NCI-H146 treated with DMSO at 0.1 percent for 48 hours (cell line): ENCODE results near the gene TNFAIP3.
"Not testable (repeated sequence)": the region's sequence is repeated elsewhere in the genome, so short reads cannot be mapped to it uniquely, and the experiment has no call there.

ENCODE experiments used
- DNase-seq: peaks from one replicate; lab custom pipeline; 2025; ENCODE audit not compliant: unreplicated experiment; lab: John Stamatoyannopoulos, UW

The TNFAIP3 gene

DNA sequence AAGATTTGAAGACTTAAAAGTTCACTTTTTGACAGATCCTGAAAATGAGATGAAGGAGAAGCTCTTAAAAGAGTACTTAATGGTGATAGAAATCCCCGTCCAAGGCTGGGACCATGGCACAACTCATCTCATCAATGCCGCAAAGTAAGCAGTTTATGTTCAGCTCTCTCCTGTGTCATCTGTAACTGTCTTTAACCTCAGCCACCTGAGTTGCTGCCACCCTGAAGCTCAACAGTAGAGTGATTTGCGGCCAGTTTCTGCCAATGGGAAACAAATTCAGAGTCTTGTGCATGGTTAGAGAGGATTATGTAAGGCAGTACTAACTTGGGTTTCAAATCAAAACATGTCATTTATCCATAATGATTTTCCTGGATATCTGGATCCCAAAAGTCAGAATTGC is 10.1 kb downstream of the TNFAIP3 start:
- no peak for DNase-seq

DNA sequence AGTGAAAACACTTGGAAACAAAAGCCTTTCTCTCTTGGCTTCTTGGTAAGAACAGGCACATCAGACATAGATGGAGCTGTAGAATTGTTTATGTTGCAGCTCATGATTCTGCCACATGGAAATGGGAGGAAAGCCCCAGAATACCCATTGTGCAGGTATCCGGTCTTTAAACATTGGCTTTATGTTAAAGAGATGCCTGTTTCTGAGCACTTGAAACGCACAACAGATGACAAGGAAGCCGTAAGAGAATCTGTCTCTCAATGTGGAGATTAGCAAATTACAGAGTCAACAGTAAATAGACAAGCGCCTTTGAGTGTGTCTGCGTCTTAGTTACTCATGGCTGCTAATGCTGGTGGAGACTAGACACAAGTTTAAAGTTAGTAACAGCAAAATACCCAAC is 10.5 kb downstream of the TNFAIP3 start:
- no peak for DNase-seq

DNA sequence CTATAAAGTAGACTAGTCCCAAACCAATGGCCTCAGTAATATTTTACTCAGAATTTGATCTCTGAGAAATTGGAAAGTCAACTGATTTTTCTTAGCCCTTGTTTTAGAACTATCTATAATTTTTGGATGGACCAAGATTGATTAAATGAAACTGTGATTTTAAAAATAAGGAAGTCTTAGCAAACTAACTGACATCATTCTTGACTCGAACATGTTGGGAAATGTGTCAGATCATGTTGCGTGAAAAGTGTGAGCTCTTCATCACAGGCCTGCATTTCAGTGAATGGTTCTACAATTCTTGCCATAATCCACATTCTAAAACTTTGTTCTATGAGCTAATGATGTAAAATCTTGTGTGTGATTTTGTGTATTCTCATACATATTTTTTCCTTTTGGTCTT is 11.0 kb downstream of the TNFAIP3 start:
- DNase-seq: no peak

DNA sequence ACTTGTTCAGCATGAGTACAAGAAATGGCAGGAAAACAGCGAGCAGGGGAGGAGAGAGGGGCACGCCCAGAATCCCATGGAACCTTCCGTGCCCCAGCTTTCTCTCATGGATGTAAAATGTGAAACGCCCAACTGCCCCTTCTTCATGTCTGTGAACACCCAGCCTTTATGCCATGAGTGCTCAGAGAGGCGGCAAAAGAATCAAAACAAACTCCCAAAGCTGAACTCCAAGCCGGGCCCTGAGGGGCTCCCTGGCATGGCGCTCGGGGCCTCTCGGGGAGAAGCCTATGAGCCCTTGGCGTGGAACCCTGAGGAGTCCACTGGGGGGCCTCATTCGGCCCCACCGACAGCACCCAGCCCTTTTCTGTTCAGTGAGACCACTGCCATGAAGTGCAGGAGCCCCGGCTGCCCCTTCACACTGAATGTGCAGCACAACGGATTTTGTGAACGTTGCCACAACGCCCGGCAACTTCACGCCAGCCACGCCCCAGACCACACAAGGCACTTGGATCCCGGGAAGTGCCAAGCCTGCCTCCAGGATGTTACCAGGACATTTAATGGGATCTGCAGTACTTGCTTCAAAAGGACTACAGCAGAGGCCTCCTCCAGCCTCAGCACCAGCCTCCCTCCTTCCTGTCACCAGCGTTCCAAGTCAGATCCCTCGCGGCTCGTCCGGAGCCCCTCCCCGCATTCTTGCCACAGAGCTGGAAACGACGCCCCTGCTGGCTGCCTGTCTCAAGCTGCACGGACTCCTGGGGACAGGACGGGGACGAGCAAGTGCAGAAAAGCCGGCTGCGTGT is 11.6 kb downstream of the TNFAIP3 start:
- DNase-seq: no peak

DNA sequence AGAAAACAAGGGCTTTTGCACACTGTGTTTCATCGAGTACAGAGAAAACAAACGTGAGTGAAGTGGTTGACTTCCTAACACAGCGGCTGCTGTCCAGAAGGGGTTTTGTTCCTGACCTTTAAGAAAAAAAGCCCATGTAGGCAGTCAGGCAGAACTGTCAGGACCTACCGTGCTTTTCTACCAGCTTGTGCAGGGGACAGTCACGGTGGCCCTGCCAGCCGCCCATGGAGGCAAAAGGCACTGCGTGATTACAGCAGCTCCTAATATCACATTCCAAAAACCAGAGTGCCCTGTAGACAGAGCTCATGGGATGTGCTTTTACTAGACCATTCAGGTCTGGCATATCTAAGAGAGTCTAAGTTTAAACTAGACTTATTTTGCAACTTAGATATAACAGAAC is 12.2 kb downstream of the TNFAIP3 start:
- no peak for DNase-seq

DNA sequence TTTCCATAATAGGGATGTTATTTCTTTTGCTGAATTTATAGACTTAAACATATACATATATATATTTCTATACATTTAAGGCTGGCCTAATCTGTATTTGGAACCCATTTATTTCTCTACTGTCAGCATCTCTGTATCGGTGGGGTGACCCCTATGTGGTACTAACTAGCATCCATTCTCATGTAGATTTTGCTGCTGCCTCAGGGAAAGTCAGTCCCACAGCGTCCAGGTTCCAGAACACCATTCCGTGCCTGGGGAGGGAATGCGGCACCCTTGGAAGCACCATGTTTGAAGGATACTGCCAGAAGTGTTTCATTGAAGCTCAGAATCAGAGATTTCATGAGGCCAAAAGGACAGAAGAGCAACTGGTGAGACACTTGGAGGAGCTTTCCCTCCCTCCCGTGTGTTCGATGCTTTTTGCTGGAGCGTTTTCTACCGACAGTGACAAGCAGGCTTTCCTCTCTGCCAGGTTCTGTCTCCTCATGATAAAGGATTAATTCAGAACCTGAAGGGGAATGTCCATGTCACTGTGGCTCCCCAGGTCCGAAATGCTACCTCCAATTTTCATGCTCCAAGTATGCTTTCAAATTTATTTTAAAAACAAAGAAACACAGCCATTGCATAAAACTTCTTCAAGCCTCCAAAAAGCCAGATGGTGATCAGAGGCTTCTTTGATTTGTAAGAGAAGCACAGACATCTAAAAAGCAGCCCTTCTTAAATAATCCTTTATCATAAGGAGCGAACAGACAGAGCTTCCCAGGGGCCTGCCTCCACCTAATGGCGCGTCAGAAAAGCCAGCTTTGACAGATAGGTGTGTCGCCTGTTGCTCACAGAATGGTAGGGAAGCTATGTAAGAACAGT is 13.1 kb downstream of the TNFAIP3 start:
- no peak for DNase-seq

DNA sequence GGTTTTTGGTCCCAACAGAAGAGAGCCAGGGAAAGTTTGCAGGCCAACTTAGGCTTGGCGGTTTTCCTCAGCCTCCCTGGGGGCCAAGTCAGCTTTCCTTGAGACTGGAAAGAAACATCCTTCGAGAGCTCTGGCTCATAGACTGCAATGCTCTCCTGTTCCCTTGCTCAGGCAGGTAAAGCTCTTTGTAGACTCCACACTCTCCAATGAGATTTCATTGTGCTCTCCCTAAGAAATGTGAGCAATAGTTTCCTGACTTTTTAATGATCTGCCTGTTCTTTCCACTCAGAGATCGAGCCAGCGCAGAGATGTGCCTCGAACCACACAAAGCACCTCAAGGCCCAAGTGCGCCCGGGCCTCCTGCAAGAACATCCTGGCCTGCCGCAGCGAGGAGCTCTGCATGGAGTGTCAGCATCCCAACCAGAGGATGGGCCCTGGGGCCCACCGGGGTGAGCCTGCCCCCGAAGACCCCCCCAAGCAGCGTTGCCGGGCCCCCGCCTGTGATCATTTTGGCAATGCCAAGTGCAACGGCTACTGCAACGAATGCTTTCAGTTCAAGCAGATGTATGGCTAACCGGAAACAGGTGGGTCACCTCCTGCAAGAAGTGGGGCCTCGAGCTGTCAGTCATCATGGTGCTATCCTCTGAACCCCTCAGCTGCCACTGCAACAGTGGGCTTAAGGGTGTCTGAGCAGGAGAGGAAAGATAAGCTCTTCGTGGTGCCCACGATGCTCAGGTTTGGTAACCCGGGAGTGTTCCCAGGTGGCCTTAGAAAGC is 13.9 kb downstream of the TNFAIP3 start:
- DNase-seq: no peak

DNA sequence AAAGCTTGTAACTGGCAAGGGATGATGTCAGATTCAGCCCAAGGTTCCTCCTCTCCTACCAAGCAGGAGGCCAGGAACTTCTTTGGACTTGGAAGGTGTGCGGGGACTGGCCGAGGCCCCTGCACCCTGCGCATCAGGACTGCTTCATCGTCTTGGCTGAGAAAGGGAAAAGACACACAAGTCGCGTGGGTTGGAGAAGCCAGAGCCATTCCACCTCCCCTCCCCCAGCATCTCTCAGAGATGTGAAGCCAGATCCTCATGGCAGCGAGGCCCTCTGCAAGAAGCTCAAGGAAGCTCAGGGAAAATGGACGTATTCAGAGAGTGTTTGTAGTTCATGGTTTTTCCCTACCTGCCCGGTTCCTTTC is 14.4 kb downstream of the TNFAIP3 start:
- no peak for DNase-seq

DNA sequence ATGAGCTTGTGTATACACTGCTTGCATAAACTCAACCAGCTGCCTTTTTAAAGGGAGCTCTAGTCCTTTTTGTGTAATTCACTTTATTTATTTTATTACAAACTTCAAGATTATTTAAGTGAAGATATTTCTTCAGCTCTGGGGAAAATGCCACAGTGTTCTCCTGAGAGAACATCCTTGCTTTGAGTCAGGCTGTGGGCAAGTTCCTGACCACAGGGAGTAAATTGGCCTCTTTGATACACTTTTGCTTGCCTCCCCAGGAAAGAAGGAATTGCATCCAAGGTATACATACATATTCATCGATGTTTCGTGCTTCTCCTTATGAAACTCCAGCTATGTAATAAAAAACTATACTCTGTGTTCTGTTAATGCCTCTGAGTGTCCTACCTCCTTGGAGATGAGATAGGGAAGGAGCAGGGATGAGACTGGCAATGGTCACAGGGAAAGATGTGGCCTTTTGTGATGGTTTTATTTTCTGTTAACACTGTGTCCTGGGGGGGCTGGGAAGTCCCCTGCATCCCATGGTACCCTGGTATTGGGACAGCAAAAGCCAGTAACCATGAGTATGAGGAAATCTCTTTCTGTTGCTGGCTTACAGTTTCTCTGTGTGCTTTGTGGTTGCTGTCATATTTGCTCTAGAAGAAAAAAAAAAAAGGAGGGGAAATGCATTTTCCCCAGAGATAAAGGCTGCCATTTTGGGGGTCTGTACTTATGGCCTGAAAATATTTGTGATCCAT is 15.3 kb downstream of the TNFAIP3 start:
- no peak for DNase-seq

DNA sequence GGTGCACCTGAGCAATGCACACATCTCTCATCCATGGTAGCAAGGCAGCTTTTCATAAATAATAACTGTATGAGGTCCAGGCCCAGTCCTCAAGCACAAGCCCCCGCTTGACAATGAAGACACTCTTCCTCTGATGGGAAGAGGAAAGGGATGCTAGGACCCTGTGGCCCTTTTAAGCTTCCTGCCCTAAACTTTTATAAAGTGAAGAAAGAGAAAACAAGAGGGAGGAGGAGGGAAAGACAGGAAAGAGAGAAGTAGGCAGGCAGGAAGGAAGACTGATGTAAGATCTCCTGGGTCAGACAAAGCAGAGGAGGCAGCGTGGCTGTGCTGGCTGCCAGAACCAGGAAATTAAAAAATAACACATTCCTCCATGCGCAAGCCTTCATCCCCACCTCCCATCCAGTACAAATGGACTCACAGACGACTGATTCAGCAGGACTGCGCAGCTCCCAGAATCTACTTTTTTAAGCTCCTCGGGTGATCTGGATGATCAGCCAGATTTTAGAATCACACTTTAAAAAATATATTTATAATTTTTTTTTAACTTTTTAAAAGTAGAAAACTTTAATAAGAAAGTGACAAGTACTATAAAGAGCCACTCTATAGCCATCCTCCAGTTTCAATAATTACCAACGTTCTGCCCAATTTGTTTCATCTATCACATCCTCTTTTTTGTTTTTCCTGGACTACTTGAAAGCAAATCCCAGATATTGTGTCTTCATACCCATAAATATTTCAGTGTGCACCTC is 16.5 kb downstream of the TNFAIP3 start:
- no peak for DNase-seq

DNA sequence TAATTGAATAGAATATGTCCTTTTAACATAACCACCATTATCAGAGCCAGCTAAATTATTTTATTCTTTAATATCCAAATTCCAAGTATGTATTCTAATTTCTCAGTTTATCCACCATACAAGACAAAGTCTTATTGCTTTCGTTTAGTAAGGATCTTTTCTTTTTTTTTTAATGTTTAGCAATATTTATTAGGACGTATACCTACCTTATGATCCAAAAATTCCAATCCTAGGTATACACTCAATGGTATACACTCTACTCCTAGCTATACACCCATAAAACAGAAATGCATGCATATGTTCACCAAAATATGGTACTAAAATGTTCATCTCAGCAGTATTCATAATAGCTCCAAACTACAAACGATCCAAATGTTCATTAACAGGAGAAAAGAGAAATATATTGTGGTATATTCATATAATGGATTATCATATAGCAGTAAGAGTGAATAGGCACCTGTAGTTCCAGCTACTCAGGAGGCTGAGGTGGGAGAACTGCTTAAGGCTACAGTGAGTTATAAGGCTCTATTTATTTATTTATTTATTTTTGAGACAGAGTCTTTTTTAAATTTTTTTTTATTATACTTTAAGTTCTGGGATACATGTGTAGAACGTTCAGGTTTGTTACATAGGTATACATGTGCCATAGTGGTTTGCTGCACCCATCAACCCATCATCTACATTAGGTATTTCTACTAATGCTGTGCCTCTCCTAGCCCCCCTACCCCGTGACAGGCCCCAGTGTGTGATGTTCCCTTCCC is 17.3 kb downstream of the TNFAIP3 start:
- no peak for DNase-seq

DNA sequence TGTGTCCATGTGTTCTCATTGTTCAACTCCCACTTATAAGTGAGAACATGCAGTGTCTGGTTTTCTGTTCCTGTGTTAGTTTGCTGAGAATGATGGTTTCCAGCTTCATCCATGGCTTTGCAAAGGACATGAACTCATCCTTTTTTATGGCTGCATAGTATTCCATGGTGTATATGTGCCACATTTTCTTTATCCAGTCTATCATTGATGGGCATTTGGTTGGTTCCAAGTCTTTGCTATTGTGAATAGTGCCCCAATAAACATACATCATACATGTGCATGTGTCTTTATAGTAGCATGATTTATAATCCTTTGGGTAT is 17.8 kb downstream of the TNFAIP3 start:
- DNase-seq: not testable (repeated sequence)

DNA sequence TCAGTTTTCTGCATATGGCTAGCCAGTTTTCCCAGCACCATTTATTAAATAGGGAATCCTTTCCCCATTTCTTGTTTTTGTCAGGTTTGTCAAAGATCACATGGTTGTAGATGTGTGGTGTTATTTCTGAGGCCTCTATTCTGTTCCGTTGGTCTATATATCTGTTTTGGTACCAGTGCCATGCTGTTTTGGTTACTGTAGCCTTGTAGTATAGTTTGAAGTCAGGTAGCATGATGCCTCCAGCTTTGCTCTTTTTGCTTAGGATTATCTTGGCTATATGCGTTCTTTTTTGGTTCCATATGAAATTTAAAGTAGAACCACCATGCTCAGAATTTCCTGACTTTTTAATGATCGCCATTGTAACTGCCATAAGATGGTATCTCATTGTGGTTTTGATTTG is 19.2 kb downstream of the TNFAIP3 start:
- DNase-seq: not testable (repeated sequence)

DNA sequence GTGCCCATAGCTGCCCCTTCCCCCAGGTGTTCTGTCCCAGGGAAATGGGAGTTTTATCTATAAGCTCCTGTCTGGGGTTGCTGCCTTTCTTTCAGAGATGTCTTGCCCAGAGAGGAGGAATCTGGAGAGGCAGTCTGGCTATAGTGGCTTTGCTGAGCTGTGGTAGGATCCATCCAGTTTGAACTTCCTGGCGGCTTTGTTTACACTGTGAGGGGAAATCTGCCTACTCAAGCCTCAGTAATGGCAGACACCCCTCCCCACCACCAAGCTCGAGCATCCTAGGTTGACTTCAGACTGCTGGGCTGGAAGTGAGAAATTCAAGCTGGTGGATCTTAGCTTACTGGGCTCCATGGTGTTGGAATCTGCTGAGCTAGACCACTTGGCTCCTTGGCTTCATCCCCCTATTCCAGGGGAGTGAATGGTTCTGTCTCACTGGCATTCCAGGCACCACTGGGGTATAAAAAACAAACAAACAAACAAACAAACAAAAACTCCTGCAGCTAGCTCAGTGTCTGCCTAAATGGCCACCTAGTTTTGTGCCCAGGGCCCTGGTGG is 24.0 kb downstream of the TNFAIP3 start:
- DNase-seq: no peak

DNA sequence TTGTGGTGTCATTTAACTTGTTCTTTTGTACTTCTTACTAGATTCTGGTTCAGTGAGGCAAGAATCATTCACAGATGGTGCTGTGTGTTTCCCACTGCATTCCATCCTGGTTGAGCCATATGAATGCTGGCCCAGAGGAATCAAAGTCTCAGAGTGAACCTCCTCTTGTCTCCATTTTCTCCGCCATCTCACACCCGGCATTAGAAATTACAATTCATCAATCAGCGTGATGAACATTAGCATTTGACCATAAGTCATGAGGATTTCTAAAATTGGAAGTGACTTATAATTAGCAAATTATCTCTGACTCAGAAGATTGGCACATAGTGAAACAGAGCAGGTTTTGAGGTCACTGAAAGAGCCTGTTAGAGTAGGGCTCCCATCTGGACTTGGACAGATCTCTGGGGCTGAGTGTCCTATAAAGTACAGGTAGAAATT is 25.2 kb downstream of the TNFAIP3 start:
- DNase-seq: no peak

DNA sequence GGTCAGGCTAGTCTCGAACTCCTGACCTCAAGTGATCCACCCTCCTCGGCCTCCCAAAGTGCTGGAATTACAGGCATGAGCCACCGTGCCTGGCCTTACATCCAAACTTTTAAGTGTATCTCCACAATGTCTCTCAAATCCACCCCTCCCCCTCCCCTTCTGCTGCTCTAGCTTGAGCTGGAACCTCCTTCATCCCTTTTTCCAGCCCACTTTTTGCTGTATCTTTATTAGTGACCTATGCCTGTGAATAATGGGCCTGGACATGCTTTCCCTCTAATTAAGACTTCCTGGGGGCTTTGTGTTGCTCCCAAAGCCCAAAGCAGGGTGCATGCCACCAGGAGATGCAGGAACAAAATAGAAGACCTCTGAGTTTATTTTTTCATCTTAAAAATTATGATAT is 26.1 kb downstream of the TNFAIP3 start:
- no peak for DNase-seq

DNA sequence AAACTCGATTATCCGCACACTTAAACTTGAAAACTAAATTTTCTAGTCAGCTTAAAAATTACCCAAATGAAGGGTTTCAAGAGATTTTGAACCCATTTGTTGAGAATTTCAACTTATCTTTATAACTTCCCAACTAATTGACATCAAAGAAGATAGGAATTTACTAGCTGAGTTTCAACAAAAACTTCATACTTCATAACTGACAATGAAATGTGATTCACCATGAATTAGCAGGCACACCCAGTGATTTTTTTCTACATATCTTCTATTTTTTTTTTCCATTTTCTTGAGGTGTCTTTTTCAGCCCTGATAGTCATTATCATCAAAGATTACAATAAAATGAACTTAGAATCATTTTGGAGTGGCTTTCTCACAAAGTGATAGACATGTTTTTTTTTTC is 26.7 kb downstream of the TNFAIP3 start:
- no peak for DNase-seq

DNA sequence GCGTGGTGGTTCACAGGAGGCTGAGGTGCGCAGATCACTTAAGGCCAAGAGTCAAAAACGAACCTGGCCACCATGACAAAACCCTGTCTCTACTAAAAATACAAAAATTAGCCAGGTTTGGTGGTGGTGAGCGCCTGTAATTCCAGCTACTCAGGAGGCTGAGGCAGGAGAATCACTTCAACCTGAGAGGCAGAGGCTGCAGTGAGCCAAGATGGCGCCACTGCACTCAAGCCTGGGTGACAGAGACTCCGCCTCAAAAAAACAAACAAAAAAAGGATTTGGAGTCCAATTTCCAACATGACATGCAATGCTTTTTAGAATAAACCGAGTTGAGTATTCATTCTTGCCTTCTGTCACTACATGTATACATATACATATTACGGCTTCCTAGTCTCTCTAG is 27.3 kb downstream of the TNFAIP3 start:
- not testable (repeated sequence) for DNase-seq

DNA sequence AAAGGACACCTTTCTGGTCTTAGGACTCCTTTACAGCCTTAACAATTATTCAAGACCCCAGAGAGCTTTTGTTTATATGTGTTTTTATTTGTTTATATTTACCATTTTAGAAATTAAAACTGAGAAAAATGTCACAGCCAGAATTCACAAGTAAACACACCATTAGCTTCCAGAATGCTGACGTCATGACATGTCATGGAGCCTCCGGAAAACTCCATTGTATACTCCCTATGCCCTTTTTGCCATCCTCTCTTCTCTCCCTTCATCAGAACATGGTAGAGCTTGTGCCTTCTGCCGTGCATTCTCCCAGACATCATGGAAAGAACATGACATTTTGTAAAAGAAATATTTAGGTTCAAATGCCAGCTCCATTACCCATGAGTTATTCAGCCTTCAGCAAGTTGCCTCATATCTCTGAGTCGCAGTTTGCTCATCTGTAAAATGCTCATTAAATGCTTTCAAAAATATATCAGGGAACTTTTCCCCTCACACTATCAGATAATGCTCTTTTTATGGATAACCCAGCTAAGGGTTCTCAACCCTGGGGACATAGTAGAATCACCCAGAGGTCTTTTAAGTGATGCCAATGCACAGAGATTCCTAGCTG is 27.8 kb downstream of the TNFAIP3 start:
- no peak for DNase-seq
